Measurements from ENCODE around the gene HES6.
A peak's percentile ranks its signal among the peaks of the same experiment; 100 is the strongest.
"Not testable (repeated sequence)": the region's sequence is repeated elsewhere in the genome, so short reads cannot be mapped to it uniquely, and the experiment has no call there.

The HES6 gene

GRCh38 chr2:238274152-238274865 lies 34.5 kb upstream of the HES6 start:
- DNase-seq = no peak

- DNase-seq = not testable (repeated sequence)
These were observed 33.6 kb upstream of the HES6 start for GRCh38 chr2:238273433-238273832.

DNA sequence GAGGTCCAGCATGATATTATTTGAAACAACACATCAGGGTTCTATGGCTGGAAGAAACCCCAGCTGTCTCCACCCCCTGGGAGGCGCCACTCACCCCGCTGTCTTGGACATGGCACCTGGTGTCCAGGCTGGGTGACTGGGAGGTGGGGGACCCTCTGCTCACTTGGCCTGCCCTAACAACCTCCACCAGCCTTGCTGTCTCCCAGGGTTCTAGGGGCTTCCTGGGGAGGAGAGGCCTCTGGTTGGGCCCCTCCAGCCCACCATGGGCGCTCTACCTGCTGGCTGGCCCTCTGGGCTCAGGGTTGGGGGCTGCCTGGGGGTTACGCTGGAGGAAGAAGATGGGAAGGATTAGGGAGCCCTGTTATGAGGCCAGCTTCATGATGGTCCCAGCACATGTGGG lies 32.3 kb upstream of the HES6 start:
- no peak for DNase-seq

GRCh38 chr2:238271686-238272085 lies 31.8 kb upstream of the HES6 start:
- DNase-seq = not testable (repeated sequence)

DNA sequence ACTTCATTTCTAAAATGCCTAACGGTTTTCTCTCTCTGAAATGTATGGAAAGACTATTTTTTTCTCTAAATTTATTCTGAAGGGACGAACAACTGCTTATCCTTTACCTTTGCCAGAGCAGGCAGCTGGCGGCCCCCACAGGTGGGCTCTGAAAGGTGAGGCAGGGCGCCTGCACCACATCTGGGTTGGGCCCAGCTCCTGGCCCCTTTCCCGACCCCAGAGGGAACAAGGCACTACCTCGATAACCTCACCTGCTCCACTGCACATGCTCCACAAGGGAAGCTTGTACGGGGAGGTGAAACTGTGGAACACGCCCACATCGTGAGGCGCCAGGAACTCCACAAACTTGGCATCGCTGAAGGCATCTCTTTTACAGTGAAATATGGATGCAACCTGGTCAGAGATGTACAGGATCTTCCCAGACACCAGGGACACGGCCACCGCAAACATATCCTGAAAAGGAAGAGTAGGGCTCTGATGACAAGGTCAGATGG lies 31.3 kb upstream of the HES6 start:
- DNase-seq = no peak

DNA sequence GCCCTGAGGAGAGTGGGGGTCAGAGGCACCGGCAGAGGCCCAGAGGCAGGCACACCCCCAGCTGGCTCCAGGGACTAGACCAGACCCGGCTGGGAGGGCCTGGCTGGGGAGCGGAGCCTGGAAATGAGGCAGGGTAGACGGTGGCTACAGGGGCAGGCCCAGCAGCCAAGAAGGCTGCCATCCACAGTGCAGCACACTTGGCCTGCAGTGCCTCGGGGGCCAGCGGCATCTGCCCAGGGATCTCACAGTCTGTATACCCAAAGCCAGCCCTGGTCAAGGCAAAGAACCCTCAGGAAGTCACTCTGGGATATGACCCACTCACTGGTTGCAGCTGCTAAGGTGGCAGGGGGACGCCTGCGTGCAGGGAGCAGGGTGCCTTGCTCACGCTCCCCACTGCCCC lies 30.8 kb upstream of the HES6 start:
- no peak for DNase-seq

DNA sequence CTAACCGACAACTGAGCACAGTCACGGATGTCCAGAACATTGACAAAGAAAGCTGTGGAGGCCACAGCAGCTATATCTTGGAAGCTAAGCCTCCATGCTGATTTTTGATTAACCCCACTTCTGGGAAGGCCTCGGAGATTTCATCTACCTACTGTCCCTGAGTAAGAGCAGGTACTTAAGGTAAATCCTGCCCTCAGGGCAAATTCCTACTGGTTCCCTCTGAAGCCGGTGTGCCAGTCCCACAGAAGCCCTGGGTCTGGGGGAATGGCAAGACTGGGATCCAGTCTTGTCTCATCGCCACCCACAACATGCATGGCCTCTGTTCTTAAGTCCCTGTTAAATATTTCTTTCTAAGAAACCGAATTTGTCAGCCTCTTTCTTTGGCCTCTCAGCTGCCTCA lies 29.9 kb upstream of the HES6 start:
- DNase-seq = no peak

GRCh38 chr2:238267884-238268680 lies 28.2 kb upstream of the HES6 start:
- no peak for DNase-seq

GRCh38 chr2:238267341-238267710 lies 27.5 kb upstream of the HES6 start:
- DNase-seq = no peak

DNA sequence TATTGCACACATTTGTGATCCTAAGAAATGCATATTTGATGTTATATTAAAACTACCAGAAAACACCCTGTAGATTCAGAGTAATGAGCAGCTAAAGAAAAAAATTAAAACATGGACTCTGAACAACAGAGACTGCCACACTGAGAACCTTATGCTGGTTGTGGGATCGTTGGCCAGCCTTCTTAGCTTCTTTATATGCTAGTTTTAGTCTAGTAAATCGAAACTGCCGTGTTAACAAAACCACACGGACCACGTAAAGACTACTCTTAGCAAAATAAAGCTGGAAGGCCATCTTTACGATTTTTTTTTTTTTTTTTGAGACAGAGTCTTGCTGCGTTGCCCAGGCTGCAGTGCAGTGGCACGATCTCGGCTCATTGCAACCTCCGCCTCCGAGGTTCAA lies 25.8 kb upstream of the HES6 start:
- no peak for DNase-seq

GRCh38 chr2:238264072-238264460 lies 24.2 kb upstream of the HES6 start:
- no peak for DNase-seq

DNA sequence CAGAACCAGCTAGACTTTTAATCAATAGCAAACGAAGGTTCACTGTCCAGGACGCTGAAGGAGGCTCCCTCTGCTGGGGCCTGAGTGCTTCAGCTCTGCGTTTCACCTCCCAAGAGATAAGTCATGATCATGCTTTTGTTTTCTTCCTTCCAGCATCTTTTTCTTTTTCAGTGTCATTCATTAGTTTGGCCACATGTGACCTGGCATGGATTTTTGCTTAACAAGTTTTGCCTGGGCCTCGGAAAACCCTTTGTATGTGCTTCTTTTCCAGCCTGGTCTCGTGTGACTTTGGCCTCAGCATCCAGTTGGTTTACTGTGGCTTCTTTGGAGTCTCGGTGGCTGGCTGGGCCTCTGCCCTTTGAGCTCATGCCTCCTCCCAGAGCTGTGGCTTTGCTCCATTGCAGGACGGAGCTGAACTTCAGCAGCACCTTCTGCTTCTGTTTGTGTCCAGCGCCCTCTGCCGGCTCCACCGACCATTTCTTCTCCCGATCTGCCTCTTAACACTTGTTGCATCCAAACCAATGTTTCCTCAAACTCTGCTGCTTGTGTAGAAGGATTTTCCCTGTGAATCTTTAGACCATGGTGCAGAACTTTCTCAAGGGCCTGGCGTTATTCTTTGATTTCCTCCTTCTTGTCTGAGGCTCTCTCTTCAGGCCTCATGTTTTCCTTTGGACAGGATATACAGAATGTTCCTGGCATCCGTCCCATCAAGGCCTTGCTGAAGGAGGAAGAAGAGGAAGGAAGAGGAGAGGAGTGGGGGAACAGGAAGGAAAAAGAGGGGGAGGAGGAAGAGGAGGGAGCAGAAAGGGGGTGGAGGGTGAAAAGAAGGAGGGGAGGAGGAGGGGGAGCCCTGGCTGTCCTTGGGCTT lies 23.6 kb upstream of the HES6 start:
- peak; percentile 68 for DNase-seq

DNA sequence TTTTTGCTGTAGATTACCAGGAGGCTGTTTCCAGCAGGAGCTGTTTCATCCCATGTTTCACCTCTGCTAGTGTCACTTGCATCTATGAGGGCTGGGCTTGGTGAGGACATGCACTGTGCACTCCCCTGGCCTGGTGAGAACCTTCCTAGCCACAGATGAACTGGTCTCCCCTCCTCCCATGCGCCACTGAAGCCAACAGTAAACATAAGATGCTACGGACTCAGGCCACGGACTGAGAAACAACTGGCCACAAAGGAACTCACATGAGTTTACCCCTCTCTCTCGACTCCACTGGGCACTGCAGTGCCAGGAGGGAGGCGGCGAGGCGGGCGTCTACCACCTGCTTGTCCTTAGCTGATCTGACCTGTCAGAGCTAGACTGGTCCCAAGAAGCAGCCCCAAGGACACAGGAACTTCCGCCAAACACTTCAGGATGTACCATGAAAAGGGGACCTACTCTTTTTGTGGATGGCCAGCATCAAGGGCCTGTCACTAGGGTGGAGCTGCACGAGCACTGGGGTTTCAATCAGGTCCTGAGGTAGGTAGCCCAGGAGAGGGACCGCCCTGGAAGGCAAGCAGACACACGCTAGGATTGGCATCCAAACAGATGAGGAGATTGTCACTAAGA lies 22.8 kb upstream of the HES6 start:
- no peak for DNase-seq

GRCh38 chr2:238261718-238262375 lies 22.0 kb upstream of the HES6 start:
- no peak for DNase-seq

- DNase-seq = peak; percentile 53
These were observed 21.0 kb upstream of the HES6 start for GRCh38 chr2:238260883-238261282.

DNA sequence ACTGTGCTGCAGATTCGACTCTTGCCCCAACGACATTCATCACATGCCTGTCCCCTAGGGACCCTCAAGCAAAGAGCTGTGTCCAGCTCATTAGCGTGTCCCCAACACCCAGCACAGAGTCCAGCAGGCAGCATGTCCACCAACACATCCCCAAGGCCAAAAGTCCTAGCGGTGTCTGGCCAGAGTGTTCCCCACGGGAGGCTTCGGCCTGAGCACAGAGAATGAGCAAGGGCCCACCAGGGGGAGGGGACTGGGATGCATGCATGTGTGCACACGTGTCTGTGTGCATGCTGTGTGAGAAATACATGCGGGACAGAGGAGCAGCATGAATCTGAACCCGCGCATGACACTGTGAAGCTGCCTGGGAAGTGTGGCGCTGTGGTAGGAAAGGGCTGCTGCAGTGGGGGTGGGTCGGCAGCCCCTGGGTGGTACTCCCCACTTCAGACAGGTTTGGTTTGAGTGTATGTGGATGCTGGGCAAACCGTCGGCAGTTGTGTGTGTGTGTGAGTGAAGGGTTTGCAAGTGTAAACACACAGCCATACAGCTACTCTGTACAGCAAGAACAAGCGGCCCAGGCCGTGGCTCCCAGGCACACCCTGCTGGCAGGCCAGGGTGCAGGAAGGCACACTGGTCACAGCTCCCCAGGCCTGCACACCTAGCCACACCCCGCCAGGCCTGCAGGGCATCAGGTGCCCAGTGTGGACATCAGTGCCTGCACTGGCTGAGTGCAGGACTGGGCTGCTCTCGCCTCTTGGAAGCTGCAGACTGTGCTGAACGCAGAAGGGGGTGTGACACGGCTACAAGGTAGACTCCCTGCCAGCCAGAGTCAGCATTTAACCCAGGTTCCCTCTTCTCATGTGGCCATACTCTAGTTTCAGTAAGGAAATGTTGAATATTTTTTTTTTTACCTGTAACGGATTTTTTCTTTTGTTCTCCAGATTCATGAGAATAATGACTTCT lies 19.5 kb upstream of the HES6 start:
- no peak for DNase-seq

GRCh38 chr2:238257786-238258700 lies 18.2 kb upstream of the HES6 start:
- no peak for DNase-seq

DNA sequence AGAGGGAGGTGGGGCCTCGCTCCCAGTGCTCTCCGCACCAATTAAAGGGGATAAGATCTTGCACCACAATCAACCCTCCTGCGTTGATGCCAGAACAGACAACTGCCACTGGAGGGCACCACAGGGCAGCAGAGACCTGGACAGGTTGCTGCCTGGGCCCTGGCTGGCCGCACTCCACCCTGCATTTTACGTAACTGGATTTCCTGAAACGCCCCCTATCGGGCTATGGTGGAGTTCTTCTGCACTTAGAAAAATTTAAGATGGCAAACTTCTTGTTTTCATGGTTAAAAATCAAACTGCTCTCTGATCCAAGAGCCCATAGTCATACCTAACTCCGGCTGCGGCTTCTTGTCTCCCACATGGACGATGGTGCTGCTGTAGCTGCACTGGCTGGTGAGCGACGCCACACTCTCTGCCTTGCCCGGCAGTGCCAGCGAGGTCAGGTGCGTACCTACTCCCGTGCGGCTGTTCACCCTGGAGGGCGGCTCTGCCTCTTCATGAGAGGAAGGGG lies 16.8 kb upstream of the HES6 start:
- DNase-seq = peak; percentile 40

GRCh38 chr2:238256111-238256510 lies 16.3 kb upstream of the HES6 start:
- no peak for DNase-seq
